Vagina (tissue), 2 donors: ENCODE data around the gene CCDC57.

ENCODE experiments used
- POLR2A ChIP-seq, 2 donors: fragments of 450-650 bp; IDR thresholded peaks; one replicate each; pipeline ENCODE4 v1.6.1; 2017; ENCODE audit warnings: antibody characterized with exemption in 2 of 2, mild to moderate bottlenecking in 2 of 2, moderate library complexity in 2 of 2
- POLR2AphosphoS5 ChIP-seq, 2 donors: sonication (generic); formaldehyde crosslinking; IDR thresholded peaks; one replicate each; pipeline ENCODE4 v1.9.0; 2017; ENCODE audit warnings: antibody characterized with exemption in 2 of 2, mild to moderate bottlenecking in 2 of 2, low read depth in 1 of 2; ENCODE audit not compliant: insufficient read depth in 1 of 2
- TF ChIP-seq, protein P1 (sequence below), 3 experiments: fragments of 450-650 bp in 2 of 3; fragments of 200-600 bp in 1 of 3; sonication (generic) in 1 of 3; IDR thresholded peaks; one replicate each; pipeline ENCODE4 v1.5.1; 2017 to 2019; ENCODE audit warnings: antibody characterized with exemption in 3 of 3, mild to moderate bottlenecking in 2 of 3, moderate library complexity in 2 of 3

DNA sequence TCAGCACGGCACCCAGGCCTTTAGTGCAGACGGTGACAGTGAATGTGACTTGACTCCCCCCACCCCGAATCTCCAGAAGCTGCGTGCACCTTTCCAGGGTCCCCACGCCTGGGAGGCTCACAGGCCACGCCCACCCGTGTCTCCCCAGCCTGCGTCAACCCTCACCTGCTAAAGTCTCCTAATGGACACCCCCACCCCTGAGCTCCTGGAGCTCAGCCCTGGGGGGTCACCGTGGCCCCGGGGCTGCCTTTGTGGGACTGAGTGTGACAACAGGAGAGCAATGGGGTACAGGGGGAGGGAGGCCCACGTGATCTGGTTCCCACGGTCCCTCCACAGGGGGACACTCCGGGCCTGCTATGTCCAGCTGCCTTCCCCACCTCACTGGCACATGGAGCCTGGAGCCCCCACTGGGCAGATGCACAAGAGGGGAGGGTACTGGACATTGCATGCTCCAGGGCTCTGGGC lies 107.2 kb downstream of the CCDC57 start:
- TF ChIP-seq, protein P1, sequence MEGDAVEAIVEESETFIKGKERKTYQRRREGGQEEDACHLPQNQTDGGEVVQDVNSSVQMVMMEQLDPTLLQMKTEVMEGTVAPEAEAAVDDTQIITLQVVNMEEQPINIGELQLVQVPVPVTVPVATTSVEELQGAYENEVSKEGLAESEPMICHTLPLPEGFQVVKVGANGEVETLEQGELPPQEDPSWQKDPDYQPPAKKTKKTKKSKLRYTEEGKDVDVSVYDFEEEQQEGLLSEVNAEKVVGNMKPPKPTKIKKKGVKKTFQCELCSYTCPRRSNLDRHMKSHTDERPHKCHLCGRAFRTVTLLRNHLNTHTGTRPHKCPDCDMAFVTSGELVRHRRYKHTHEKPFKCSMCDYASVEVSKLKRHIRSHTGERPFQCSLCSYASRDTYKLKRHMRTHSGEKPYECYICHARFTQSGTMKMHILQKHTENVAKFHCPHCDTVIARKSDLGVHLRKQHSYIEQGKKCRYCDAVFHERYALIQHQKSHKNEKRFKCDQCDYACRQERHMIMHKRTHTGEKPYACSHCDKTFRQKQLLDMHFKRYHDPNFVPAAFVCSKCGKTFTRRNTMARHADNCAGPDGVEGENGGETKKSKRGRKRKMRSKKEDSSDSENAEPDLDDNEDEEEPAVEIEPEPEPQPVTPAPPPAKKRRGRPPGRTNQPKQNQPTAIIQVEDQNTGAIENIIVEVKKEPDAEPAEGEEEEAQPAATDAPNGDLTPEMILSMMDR (IDR thresholded peaks at IDR 0.05): no peak
- TF ChIP-seq POLR2AphosphoS5 (IDR thresholded peaks at IDR 0.05; ENCODE audit: insufficient read depth in 1 of 2, low read depth in 1 of 2) (no peak), POLR2A (IDR thresholded peaks at IDR 0.05) (no peak)
